GM23248 (cell line): ENCODE data around the gene GLI1.

Experiments used
- EZH2 ChIP-seq: fragments of 200-600 bp; sonication (generic); IDR thresholded peaks from 2 replicates; pipeline ENCODE4 v1.6.1; 2018; ENCODE audit warnings: antibody characterized with exemption, mild to moderate bottlenecking; ENCODE audit not compliant: insufficient read depth, poor library complexity, severe bottlenecking
- EZH2phosphoT487 ChIP-seq: fragments of 200-600 bp; sonication (generic); IDR thresholded peaks from 2 replicates; pipeline ENCODE4 v1.6.1; 2018; ENCODE audit warnings: antibody characterized with exemption, moderate library complexity, mild to moderate bottlenecking, low read depth; ENCODE audit not compliant: insufficient read depth

- TF ChIP-seq EZH2 (no peak), EZH2phosphoT487 (no peak)
These were observed 23.9 kb downstream of the GLI1 start for GRCh38 chr12:57483466-57483865.
